ENCODE data around the gene KIF6.
"Not testable (repeated sequence)": the region's sequence is repeated elsewhere in the genome, so short reads cannot be mapped to it uniquely, and the experiment has no call there.

The KIF6 gene

DNA sequence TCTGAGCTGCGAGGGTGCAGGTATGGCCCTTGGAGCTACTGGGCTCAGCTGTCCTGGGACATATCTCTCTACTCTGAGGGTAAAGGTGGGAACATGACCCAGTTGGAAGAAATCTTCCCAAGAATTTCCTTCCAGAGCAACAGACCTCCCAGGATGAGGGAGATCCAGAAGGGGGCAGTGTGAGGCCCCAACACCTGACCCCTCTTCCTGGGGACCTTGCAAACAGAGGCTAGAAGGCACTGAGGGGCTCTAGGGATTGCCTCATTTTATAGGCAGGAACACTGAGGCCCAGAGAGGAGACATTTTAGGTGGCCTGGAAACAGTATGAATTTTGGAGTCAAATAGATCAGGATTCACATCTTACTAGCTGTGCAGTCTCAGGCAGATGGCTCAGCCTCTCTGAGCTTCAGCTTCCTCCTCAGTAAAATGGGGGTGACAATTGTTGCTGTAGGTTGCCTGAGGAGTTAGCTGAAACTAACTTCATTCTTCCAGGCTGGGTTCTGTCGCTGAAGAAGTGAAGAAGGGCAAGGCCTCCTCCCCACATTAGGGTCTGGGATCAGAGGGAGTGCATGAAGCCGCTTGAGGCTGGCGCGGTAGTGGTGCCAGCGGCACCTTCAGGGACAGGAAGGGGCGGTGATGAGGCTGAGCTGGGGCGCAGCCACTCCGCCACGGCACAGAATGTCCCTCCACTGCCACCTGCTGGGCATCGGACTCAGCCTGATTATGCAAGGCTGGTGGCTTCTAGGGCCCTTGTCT lies 422.4 kb downstream of the KIF6 start:
- DNase-seq: peak; percentile 83

DNA sequence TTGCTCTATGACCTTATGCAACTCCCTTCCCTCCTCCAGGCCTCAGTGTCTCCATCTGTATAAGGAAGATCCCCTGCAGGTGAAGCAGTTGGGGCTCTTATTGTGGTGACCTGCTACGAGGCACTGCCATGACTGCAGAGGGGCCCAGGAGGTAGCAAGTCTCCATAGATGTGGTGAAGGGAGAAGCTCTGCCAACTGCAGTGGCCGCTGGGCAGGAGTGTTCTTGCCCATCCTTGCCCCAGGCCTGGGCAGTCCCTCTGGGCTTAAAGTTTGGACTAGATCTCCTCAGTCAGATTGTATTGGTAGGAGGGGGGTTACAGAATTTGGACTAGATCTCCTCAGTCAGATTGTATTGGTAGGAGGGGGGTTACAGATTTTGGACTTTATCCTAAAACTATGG lies 423.2 kb downstream of the KIF6 start:
- DNase-seq: no peak

DNA sequence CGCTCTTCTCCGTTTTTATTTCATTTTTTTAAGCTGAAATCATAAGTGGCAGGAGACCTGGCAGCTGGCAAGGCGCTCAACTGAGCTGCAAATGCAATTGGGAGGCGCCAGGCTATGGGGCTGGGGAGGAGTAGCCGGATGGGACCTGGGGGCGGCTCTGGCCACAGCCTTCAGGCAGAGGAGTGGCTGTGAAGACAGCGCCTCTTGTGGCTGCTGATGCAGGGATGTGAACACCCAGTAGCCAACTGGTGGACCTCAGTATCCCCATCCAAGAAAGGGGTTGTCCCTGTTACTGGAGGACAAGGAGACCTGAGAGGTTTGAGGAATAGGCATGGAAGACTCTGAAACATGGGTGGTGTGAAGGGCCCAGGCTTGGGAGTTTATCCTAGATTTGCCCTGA lies 423.6 kb downstream of the KIF6 start:
- no peak for DNase-seq

DNA sequence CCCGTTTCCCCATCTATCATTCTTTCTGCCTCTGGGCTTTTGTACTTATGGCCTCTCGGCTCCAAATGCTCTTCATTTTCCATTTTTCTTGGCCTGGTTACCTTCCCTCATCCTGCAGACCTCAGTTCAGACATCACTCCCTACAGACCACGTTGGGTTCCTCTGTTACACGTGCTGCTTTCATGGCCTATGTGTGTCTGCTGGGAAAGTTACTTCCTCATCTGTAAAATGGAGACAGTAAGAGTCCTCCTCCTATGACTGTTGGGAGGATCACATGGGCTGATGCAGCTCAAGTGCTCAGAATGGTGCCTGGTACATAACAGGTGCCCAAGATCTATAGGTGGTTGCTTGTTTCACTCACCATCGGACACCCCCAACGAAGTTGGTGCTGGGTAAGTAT lies 424.5 kb downstream of the KIF6 start:
- DNase-seq: no peak

DNA sequence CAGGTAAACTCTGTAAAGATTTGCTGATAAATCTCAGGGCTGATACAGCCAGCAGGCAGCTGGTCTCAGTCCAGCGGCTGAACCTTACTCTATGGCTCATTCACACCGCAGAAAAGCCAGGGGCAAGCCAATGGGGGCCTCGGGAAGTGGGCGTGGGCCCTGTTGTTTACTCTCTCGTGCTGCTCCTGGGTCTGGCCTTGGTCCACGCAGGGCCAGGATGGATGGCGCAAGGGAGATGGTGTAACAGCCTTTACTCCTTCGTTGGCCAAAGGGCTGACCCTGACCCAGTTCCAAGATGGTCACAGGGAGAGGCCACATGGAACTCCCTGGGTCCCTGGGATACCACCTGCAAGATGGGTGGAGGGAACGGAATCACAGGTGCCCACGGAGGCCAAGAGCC lies 427.1 kb downstream of the KIF6 start:
- no peak for DNase-seq

DNA sequence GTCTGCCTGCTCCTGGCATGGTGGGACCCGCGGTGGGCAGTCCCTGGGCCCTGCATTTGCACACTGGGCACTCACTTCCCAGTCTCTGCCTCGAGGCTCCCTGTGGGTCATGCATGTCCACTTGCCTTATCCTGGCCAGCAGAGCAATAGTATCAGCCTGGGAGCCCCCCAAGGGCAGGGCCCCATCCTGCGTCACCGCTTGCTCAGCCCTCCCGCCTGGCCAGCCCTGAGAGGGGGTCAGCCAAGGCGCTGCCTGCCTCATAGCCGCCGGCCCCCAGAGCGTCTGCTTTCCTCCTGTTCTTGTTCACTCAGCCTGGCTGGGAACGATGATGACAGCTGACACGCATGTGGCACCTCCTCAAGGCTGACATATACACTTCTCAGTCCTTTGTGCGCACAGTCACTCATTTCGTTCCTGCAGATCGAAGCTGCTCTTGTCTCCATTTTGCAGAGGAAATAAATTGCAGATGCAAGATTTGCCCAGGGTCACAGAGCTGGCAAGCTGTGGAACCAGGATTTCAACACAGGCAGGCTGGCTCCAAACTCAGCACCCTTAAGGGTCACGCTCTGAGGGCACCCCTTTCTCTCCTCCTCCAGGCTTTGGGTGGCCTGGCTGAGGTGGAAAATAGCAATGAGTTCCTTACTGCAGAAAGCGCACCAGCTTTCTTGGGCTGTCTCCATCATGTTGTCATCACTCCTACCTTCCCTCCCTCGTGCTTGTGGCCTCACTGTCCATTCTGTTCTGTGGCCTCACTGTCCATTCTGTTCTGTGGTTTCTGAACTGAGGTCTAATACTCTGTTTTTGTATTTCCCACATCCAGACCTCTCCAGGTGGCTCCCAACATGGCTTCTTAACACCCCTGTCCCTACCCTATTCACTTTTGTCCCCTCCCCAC lies 428.2 kb downstream of the KIF6 start:
- no peak for DNase-seq

DNA sequence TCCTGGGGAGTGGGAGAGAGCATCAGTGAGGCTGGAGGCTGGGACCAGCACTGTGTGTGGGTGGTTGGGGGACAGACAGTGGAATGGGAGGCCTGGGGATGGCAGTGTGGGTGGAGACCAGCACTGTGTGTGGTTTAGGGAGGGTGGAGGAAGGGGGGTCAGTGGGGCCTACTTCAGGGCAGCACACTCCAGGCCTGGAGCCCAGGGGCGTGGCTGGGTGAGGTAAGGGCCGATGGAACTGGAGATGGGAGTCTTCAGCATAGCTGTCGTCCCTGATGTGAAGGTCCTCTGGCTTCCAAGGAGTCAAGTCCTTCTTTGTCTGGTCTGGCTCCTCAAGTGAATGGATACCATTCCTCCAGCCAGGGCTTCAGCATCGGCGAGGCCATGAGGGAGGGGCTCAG lies 429.6 kb downstream of the KIF6 start:
- no peak for DNase-seq

DNA sequence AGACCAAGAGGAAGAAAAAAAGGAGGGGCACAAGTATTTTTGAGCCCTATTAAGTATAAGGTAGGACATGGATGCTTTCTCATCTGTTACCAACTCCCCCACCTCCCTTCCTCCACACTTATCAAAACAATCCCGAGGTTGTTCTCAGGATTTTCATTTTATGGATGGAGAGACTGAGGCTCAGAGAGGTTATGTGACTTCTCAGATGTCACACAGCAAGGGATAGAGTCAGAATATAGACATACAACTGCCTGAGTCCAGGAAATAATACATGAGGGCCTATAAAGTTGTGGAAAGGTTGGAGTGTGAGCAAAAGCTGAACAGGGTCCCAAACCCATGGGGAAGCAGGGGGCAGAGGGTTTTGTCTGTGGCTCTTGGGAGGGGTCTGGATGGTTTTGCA lies 430.3 kb downstream of the KIF6 start:
- no peak for DNase-seq

DNA sequence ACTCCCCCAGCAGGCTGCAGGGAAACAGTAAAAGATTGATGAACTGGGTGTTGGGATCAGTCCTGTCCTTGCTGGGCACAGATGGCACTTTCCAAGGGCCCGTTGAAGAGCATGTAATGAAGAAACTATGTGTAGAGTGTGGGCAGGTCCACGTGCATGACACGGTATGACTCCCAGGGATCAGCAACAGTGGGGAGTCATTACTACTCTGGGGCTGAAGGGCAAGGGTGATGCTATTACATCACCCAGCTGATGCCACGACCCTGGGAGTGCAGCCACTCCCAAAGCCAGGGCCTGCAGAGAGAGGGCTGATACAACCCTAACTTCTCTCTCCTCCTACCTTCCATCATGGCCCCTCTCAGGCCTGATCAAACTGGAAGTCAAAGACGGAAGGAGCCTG lies 431.1 kb downstream of the KIF6 start:
- DNase-seq: no peak

DNA sequence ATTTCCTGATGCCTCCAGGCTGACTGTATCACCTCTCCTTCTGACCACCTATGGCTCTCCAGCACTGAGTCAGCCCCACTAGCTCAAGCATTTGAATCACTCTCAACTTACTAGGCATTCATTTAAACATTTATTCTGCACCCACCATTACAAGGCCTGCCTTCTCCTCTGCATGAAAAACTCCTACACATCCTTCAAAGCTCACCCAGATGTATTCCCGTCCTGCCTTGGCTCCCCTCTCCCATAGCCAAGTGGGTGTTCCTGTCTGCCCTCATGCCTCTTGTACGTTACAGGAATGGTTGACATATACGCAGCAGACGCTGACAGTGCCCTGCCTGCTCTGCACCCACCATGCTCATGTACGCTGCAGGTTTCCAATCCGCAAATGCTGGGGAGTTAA lies 432.6 kb downstream of the KIF6 start:
- DNase-seq: no peak

DNA sequence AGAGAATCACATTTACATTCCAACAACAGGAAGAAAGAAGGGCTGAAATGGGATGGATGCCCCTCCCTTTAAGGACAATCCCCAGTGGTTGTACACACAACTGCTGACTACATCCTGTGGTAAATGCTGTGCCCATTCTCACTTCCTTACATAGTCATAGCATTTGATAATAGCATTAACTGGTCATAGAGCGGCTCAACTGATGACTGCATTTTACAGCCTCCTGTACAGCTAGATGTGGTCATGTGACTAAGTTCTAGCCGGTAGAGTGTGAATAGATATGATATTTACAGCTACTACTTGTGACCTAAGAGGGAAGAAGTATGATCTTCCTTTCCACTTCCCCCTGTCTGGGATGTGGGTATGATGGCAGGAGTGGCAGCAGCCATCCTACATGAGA lies 435.7 kb downstream of the KIF6 start:
- no peak for DNase-seq

DNA sequence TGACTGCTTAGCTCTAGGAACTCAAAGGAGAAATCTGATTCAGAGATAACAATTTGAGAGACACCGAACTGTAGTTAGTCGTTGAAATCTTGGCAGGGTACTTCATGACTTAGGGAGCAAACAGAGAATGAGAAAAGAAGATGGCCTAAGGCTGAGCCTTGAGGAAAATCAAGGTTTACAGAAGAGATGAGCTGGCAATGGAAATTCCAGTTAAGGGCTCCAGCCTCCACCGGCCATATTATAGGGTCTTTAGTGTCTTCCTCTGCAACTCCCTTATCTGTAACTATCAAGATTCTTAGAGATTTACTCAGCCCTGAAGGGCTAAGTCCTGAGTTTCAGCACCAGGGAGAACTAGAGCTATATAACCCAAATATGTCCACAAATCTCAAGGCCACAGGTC lies 437.6 kb downstream of the KIF6 start:
- no peak for DNase-seq

DNA sequence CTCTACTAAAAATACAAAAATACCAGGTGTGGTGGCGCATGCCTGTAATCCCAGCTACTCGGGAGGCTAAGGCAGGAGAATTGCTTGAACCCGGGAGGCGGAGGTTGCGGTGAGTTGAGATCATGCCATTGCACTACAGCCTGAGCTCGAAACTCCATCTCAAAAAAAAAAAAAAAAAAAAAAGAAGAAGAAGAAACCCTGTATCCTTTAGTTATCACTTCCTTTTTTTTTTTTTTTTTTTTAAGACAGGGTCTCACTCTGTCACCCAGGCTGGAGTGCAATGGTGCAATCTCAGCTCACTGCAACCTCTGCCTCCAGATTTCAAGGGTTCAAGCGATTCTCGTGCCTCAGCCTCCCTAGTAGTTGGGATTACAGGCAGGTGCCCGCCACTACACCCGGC lies 438.6 kb downstream of the KIF6 start:
- not testable (repeated sequence) for DNase-seq

DNA sequence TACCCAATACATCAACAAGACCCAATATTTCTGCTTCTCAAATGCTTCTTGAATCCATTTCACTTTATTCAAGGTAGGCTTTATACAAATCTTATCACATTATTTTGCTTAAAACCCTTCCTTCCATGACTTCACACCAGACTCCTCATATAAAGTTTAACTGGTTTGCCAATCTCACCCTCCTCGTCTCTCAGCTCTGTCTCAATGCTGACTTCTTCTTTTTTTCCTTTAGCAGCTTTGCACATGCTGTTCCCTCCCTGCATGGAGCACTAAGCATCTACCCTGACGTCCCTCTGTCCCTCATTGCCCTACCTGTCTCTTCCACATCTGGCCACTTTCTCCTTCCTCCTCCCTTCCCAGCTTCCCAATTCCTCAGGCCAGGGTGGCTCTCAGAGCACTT lies 442.4 kb downstream of the KIF6 start:
- no peak for DNase-seq

DNA sequence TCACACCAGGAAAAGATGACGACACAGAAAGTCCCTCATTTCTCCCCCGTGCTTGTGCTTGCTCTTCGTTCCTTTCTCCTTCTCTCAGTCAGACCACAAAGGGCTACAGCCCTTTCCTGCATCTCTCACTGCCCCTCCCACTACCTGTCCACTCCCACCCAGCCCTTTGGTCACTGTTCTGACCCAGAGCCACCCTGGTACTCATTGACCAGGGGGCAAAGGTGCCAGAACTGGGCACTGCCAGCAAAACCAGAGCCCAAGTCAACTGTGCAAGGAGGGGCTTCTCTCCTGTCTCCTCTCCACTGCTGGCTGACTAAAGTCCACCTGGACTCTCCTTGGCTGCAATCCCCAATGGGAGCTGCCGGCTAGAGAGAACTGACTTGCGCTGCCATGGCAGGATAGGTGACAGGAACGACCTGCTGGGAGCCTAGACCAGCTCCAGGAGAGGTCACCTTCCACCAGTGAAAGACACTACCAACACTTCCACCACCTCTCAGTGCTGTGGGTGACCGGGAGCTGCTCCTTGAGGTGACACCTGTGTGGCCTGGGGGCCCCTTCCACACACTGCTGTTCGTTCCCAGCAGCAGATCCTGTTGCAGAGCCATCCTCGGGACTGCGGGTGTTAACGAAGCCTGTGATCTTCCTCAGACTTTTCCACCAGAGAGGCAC lies 443.8 kb downstream of the KIF6 start:
- DNase-seq: no peak

DNA sequence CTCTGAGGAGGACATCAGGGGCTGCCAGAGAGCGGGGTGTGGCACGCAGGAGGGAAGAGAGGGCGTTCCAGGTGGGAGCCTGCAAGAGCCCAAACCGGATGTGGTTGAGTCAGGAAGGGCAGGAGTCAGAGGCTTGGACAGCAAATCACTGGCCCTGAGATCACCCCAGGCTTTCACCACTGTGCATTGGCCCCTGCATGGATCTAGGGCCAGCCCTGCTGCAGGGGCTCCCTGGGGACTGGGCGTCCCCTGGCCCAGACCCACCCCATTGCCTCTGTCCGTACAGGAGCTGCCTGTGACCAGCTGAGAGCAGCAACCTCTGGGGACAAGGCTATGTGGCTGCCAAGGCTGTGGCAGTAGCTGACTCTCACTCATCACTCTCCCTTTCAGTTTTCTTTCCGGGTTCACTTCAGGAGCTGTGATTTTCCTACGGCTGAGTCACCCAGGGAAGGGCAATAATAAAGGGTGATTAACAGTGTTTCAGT lies 444.9 kb downstream of the KIF6 start:
- DNase-seq: no peak

Data from CD4-positive, alpha-beta T cell treated with Interleukin-12 subunit alpha and Interleukin-12 subunit beta, for 1 hour (primary cell).